NCI-H2196 (cell line): ENCODE measurements around the gene LCK.
A peak's percentile ranks its signal among the peaks of the same experiment; 100 is the strongest.

ENCODE experiments used
- DNase-seq: peaks from one replicate; lab custom pipeline; 2025; ENCODE audit not compliant: unreplicated experiment; lab: John Stamatoyannopoulos, UW

LCK gene

DNA sequence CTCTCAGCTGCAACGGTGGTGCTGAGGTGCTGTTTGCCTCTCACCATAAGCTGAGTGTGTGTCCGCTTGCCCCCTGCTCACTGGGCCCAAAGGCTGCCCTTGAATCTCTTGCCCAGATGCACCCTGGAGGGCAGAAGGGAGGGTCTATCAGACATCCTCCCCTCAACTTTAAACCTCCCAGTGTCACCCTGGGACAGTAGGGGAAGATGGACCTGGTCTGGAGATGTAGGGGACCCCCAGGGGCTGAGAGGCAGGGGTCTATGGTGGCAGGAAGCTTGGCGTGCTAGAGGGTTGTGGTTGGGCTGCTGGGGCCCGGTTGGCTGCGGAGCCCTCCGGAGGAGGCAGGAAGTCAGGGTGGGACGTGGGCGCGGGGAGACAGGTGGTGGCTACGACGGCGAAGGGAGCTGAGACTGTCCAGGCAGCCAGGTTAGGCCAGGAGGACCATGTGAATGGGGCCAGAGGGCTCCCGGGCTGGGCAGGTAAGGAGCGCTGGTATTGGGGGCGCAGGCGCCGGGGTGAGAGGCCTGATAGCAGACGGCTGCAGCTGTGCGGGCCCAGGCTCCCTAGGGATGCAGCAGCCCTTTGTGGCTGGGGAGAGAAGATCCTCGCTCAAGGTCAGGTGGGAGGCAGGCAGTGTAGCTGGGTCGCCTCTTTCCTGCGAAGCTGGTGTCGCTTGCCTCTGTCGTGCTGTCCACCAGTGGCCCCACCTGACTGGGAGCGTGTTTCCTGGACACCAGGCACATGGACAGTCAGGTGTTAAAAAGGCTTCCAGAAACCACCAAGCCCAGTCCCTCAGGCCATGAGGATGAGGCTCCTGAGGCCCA is at the start of gene LCK:
Gene LCK, plus strand, starts transcription at position 373 of the 824 bp plus-strand sequence. CDS start 23,065 bp downstream, outside the sequence.
- DNase-seq, result no peak

DNA sequence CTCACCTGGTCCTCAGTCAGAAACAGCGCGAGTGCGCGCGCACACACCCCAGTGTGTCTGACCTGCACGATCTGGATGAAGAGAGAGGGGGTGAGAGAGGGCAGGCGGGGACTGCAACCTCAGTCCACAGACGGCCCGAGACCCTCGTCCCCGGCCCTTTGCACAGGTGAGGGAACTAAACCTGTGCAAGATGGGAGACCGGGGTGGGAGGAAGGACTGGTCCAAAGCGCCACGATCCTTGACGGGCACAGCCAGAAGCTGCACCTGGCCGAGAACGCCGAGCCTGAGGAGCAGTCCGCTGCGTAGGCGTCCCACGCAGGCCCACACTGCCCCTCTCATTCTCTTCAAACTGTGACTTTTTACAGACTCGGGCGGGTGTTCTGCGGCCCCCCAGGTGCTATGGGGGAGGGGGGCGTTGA is 46.1 kb upstream of the LCK start:
- DNase-seq, result no peak

DNA sequence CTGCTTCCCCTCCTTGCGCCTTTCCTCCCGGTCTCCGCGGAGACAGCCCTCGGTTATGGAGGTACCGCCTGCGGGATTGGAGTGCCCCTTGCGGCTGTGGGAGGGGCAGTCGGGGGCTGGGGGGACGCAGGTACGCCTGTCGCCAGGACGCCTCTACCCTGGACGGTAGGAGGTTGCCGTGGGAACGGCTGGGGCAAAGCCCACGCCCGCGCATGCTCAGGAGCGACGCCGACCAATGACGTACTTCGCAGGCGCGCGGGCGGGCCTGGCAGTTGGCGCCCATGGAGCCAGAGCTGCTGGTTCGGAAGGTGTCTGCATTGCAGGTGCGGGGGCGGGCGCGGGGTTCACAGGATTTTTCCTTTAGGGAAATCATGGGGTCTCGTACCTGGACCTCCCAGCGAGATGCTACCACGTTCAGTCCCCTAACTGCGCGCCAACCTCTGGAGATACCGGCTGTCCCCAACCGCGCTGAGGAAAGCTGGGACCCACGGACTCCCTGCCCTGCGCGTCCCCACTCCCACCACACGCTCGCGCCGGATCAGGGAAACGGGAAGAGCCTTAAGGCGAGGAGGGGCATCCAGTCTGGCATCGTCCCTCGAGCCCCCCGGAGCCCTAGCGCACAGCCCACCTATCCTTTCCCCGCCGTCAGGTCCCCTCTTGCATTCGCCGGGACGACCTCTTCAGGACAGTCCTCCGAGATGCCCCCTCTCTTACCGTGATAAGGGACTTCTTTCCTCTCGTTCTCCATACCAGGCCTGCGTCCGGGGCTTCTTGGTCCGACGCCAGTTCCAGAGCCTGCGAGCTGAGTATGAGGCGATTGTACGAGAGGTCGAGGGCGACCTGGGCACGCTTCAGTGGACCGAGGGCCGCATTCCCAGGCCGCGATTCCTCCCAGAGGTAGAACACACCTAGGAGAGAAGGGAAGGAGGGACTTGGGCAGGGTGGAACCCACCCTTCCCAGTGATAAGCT is 45.4 kb upstream of the LCK start, which contains the start of gene IQCC:
Gene IQCC, plus strand, starts transcription at position 271 of the 970 bp plus-strand sequence. Its CDS starts 11 bp downstream, at position 282.
- DNase-seq, result peak; percentile 95

DNA sequence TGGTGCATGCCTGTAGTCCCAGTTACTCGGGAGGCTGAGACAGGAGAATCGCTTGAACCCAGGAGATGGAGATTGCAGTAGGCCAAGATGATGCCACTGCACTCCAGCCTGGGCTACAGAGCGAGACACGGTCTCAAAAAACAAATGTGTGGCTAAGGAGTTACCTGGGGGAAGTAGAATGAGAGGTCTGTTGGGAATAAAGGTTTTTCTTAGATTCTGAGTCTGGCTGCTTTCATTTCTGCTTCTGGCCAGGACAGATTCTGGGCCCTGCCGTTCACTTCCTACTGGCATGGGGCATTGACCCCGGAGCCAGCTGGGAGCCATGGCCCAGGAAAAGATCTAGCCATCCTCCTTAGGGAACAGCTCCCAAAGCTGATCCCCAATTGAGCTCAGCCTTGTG is 42.6 kb upstream of the LCK start:
- no peak for DNase-seq

DNA sequence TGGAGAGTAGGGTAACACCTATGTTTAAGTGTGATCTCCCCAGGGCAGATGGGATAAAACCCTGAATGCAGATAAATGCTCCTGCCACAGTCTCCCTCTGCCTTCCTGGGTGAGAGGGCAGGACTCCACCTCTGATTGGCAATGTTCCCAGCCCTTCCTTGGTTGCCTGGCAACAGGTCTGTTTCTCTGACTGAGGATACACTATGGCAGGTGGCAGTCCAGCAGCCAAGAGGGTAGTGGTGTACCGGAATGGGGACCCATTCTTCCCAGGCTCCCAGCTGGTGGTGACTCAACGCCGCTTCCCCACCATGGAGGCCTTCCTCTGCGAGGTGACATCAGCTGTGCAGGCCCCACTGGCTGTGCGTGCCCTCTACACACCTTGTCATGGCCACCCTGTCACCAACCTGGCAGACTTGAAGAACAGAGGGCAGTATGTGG is 42.2 kb upstream of the LCK start, which contains the start of gene DCDC2B:
Gene DCDC2B, plus strand, starts transcription at position 199 of the 438 bp plus-strand sequence. Its CDS starts 5 bp downstream, at position 204.
- DNase-seq, result peak; percentile 97

DNA sequence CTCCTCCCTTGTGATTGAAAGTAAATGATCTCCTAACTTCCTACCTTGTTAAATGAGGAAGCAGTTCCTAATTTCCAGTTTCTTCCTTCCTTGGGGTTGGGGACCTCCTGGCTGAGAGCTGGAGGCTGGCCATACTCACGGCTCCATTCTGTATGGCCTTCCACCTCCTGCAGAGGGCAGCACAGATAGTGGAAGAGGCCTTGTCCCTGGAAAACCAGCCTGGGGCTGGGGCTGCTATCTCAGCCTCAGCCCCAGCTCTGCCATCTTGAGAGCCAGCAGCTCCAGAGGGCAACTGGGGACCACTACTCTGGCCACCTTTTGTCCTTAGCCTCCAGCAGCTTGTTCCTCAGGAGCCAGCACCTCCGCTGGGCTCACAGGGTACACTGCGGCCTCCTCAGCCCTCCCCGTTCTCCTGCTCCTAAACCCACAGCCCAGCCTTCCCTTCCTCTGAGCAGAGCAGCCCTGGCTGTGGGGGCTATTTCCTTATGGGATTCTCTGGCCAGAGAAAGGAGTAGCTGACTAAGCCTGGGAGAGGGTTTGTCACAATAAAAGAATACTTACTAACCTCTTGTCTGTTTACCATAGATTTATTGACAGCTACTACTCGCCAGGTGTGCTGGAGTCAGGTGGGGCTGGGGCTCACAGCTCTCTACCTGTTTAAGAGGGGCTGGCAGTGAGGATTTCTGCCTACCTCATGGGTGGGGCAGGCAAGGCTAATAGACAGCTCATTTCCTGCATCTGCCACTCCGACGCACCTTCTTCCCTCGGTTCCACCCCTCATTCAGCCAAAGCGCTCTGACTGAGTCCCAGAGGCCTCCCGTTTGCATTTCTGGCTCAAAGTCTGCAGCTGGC is 35.2 kb upstream of the LCK start:
- peak; percentile 84 for DNase-seq

DNA sequence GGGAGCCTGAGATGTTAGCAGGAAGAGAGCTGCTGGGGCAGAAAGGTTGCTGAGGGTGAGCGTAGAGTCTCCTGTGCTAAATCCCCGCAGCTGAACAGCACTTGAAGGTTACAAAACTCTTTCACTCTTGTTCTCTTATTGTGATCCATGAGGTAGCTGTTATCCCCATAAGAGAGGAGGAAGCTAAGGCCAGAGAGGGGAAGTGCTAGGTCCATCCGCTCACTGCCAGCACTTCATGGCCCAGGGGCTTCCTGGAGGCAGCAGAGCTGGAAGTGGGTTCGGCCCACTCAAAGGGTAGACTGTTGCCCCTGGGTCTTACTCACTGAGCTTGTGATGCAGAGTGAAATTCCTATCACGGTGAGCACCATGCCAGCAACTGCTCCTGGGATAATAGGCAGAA is 34.5 kb upstream of the LCK start:
- no peak for DNase-seq

DNA sequence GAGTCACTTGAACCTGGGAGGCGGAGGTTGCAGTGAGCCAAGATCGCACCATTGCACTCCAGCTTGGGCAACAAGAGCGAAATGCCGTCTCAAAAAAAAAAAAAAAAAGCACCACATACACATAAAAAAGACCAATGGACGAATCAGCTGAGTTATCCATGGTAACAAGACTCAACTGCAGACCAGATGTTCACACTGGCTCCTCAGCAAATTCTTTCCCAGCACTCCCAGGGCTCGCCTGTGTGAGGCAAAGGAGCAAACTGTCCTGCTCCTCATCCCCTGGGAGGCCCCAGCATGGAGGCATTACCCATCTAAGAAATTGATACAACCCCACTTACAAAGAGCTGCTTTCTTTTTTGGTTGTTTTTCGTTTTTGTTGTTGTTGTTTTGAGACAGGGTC is 32.0 kb upstream of the LCK start:
- no peak for DNase-seq

DNA sequence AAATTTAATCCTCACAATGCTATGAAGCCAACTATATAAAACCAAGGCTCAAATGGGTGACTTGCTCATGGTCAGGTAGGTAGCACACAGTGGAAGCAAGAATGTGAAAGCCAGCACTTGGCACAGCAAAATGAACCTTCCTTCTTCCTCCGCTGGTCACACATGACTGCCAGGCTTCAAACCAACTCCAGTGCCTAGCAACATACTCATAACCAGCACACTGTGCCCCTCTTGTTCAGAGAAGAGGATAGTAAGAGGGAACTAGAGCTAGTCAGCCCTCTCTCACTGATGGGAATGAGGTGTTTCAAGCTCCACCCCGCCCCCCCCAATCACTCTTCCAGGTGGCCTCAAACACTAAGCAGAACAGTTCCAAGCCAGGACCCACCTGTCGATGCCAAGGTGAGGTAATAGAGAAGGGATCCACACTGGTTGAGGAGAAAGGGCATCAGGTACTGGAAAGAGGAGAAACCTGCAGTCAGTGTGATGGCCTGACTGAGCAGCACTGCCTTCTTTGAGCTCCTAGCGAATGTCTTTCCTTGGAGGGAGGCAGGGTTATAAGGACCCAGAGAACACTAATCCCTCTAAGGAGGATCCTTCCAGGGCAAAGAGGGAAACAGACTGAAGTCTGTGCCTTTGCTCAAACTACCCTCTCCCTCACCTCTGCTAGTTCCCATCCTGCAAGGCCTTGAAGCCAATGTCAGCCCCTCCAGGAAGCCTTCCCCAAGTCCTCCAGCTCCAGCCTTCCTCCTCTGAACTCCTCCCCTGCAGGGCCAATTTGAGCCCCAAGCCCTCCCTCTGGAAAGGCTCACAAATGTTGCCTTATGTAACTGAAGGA is 30.1 kb upstream of the LCK start:
- DNase-seq, result peak; percentile 39

DNA sequence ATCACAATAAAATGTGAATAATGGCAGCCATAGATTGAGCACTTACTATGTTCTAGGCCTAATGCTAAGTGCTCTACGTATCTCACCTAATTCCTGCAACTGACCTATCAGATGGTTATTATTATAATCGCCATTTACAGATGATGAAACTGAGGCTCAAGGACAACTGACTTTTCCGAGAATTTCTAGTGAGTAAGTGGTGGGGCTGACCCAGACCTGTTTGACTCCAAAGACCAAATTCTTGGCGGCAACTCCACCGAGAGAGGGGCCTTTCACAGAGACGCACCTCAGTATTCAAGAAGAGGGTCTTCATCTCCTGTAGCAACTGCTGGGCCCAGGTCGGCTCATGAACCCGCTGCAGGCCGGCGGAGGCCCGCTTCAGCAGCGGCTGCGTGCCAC is 29.5 kb upstream of the LCK start:
- no peak for DNase-seq

DNA sequence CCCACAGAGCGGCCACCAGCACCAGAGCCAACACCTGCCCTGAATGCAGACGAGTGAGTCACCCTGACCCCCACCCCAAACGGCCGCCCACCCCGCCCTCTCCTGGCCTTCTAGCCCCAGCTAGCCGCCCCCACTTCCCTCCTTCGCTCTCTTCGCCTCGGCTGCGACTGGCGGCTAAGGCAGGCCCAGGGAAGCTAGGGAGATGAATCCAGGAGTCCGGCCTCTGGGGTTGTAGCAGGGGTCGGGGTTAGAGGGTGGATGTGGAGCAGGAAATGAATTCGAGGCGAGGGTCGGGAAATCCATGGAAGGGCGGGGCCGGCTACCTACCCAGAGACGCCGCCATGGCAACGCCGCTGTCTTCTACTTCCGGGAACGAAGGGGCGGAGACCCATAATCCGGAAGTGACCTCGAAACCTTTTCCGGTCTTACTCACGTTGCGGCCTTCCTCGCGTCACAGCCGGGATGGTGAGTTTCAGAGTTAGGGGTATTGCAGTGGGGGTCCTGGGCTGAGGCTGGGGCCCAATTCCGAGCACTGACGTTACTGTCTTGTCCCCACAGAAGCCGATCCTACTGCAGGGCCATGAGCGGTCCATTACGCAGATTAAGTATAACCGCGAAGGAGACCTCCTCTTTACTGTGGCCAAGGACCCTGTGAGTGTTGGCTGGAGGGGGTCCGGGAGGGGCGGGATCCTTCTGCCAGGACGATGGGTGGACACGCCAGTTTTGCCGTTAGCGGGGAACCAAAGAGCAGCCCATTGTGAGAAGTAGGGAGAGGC is 28.9 kb upstream of the LCK start, which contains the start of the genes EIF3I and TMEM234:
Gene EIF3I, plus strand, starts transcription at position 428 of the 776 bp plus-strand sequence. Its CDS starts 35 bp downstream, at position 463.
Gene TMEM234, minus strand, starts transcription at position 374 of the 776 bp plus-strand sequence. Its CDS starts 31 bp downstream, at position 343.
- peak; percentile 94 for DNase-seq

DNA sequence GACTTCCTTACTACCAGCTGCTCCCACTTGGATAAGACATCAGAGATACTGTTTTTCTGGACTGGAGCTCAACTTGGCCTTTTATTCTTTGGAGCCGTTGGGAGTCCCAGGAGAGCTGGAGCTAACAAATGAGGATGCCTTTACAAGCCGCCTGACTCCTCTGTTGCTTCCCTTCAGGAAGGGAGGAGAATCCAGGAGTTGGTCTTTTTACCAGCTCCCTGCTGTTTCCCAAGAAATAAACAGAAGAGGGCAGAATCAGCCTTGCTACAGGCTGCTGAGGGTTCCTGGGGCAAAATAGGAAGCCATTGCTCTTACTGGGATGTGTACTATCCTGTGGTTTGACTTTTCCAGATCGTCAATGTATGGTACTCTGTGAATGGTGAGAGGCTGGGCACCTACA is 27.4 kb upstream of the LCK start:
- DNase-seq, result no peak

DNA sequence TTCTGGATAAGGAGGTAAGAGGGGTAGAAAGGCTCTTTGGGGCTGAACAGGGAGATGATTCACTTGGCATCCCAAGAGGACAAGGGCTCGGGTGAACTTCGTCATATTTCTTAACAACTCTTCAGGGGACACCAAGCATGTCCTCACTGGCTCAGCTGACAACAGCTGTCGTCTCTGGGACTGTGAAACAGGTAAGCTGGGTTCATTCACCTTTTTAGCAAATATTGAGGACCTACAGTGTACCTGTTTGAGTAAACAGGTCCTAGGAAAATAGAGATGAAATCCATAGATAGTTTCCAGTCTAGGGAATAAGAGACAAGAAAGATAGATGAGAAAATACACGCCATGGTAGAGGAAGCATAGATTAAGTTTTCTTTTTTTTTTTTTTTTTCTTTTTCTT is 26.8 kb upstream of the LCK start:
- DNase-seq, result no peak

DNA sequence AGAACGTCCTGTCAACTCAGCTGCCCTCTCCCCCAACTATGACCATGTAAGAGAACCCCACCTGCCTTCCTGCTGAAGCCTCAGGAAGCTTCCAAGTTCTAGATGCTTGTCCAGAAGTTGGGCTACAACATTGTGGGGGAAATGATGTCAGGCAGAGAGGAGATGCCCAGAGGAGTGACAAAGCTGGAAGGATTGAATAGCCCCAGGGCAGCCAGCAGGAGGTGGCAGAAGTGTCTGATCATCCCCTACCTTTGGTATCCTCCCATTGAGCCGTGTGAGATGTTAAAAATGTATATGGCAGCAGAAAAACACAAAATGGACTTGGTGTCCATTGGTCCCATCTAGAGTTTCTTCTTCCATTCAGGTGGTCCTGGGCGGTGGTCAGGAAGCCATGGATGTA is 22.3 kb upstream of the LCK start:
- DNase-seq, result no peak

DNA sequence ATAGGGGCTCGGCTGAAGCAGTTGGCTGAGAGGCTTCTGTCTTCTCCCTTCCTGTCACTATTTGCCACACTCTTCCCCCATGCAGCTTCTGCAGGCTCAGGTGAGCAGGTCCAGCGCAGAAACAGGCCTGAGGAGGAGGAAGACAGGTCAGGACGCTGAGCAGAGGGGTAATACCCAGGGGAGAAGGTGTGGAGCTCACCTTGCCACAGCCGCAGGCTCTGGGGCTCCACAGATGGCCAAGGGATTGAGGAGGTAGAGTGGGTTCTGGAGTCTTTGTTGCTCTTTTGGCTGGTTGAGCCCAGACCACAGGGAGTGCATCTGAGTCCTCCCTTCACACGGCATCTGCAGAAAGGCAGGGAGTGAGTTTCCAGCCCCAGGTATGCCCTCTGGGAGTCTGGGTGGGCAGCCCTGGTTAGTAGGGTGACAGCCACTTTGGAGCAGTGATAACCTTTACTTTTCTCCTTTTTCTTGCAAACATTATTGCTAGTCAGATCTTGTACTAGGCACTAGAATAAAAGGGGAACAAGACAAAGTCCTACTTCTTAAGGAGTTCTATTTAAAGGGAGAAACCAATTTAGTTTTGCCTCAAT is 19.1 kb upstream of the LCK start:
- no peak for DNase-seq

DNA sequence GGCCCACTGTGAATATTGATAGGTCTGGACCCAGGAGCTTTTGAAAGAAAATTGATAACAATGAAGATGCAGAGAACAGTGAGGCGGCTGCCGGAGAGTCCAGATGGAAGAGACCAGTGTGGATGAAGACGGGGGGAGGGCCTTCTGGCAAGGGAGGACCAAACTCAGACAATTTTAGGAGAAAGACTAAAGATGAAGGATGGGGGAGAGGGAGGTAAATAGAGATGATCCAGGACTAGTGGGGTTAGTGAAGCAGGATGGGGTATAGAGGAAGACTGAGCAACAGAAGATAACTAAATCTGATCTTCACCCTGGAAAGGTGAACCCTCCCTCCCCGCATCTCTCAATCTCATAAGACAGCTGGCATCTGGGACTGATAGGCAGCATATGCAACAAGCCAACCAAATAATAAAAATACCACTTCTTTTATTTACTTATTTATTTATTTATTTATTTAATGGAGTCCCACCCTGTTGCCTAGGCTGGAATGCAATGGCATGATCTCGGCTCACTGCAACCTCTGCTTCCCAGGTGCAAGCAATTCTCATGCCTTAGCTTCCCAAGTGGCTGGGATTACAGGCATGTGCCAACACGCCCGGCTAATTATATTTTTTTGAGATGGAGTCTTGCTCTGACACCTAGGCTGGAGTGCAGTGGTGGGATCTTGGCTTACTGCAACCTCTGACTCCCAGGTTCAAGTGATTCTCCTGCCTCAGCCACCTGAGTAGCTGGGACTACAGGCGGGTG is 18.3 kb upstream of the LCK start:
- no peak for DNase-seq

DNA sequence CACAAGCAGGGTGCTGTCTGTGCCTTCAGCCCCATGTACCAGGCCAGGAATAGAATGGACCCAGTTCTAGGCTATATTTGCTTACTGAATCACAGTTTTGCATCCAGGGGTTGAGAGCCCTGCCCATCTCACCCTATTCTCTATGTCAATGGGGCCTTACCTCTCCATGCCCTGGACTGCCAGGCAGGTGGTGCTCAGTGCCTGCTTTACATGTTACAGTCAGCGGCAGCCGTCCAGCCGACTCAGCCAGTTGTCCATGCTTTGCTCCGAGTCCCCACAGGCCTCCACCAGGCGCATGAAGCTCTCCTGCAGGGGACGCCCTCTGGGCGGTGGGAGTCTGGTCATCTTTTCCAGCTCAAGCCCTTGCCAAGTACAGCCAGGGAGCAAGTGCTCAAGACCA is 16.3 kb upstream of the LCK start:
- DNase-seq, result no peak

DNA sequence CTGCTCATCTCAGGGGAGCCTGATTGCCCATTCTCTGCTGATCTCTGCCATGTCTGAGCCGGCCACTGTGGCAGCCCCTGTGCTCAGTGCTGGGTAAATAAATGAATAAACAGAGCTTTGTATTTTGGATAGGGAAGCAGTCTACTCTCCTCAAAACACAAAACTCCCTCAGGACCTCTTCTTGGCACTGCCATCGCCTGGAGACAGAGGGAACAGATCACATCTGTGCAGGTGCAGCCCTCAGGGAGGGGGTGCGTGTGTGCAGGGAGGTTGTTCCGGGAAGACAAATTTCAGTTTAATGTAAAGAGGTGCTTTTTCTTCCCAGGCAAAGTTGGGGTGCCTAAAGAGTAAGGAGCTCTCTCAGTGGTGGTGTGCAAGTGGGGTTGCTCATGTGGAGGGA is 11.7 kb upstream of the LCK start:
- peak; percentile 55 for DNase-seq
